NCI-H526 (cell line): Measurements from ENCODE around the gene NDE1.
"Not testable (repeated sequence)": the region's sequence is repeated elsewhere in the genome, so short reads cannot be mapped to it uniquely, and the experiment has no call there.

Experiments used
- DNase-seq, 2 experiments: peaks; one replicate each; lab custom pipeline; 2025; lab: John Stamatoyannopoulos, UW

NDE1 gene

GRCh38 chr16:15699819-15700218 lies 49.8 kb downstream of the NDE1 start:
- no peak for DNase-seq

GRCh38 chr16:15701367-15701766 lies 51.3 kb downstream of the NDE1 start:
- no peak for DNase-seq

GRCh38 chr16:15701975-15702970 lies 52.2 kb downstream of the NDE1 start:
- no peak for DNase-seq

- no peak for DNase-seq
These were observed 53.1 kb downstream of the NDE1 start for GRCh38 chr16:15703029-15703736.

- DNase-seq, result peak; percentile 8 to 72
These were observed 54.5 kb downstream of the NDE1 start for GRCh38 chr16:15704545-15704987.

- no peak for DNase-seq
These were observed 55.1 kb downstream of the NDE1 start for GRCh38 chr16:15705064-15705565.

- no peak for DNase-seq
These were observed 57.3 kb downstream of the NDE1 start for GRCh38 chr16:15707332-15707731.

GRCh38 chr16:15708096-15708495 lies 58.1 kb downstream of the NDE1 start:
- DNase-seq, result no peak

GRCh38 chr16:15708997-15709396 lies 59.0 kb downstream of the NDE1 start:
- no peak for DNase-seq

GRCh38 chr16:15714393-15715172 lies 64.5 kb downstream of the NDE1 start:
- no peak for DNase-seq

- no peak for DNase-seq
These were observed 65.2 kb downstream of the NDE1 start for GRCh38 chr16:15715221-15715620.

- DNase-seq, result no peak
These were observed 66.8 kb downstream of the NDE1 start for GRCh38 chr16:15716694-15717447.

- no peak for DNase-seq
These were observed 71.0 kb downstream of the NDE1 start for GRCh38 chr16:15721018-15721417.

GRCh38 chr16:15723808-15724207 lies 73.8 kb downstream of the NDE1 start:
- DNase-seq, result no peak

GRCh38 chr16:15725641-15726240 lies 75.7 kb downstream of the NDE1 start:
- no peak for DNase-seq

- DNase-seq, result peak in 1 of 2 experiments; percentile 68
These were observed 76.7 kb downstream of the NDE1 start for GRCh38 chr16:15726715-15727114.

GRCh38 chr16:15727697-15728096 lies 77.7 kb downstream of the NDE1 start:
- DNase-seq, result not testable (repeated sequence)

- DNase-seq, result no peak
These were observed 79.1 kb downstream of the NDE1 start for GRCh38 chr16:15729152-15729551.

- DNase-seq, result no peak
These were observed 82.4 kb downstream of the NDE1 start for GRCh38 chr16:15732416-15732815.

- DNase-seq, result no peak
These were observed 85.6 kb downstream of the NDE1 start for GRCh38 chr16:15735610-15736009.

- no peak for DNase-seq
These were observed 86.5 kb downstream of the NDE1 start for GRCh38 chr16:15736529-15736928.
